Diencephalon (tissue), 1 donor: ENCODE data around the gene TSKU. TPM values are rescaled to one million over a fixed set of nuclear protein-coding genes. Genes with fewer than 3 reads are reported as not detected.

Experiments
- total RNA-seq: library from RNA; depleted of rRNA; stranded (reverse); fragments of >200 nt; gene quantifications from one replicate; pipeline ENCODE4 v1.2.3, GENCODE V29; 2014

Gene TSKU
- 4.6 TPM for total RNA-seq

GRCh38 chr11:76783294-76783895, at the start of gene TSKU:
TSKU (plus strand) TSS chr11:76783356; CDS start chr11:76795617, 12,261 bp downstream.

Other genes starting within 250 kb of the TSKU start
- 2.1 TPM for gene LRRC32, start 112.6 kb upstream of the TSKU start, total RNA-seq
- 25.4 TPM for gene ACER3, start 77.6 kb downstream of the TSKU start, total RNA-seq